K562 (cell line): Measurements from ENCODE around the gene ATRN. TPM values are rescaled to one million over a fixed set of nuclear protein-coding genes. Genes with fewer than 3 reads are reported as not detected.
"Not testable (repeated sequence)": the region's sequence is repeated elsewhere in the genome, so short reads cannot be mapped to it uniquely, and the experiment has no call there.

Source experiments
- ATAC-seq: fragments of 200-7000 bp; cut with Tn5 transposase; 3 replicates; pipeline ENCODE4 v1.9.1; 2020; ENCODE audit warnings: moderate library complexity
- BruUV-seq: library from RNA; stranded (reverse); fragments of 400-500 nt; replicated peaks from 2 replicates; lab custom pipeline; 2021; lab: Mats Ljungman, UMichigan
- CTCF ChIA-PET: fragments of 300-600 bp; formaldehyde crosslinking; extraction: SDS; loops from one replicate; lab custom pipeline; 2021; ENCODE audit warnings: low intra/inter-chr PET ratio; lab: Yijun Ruan, JAX
- POLR2A ChIA-PET: fragments of 300-600, 350-650 bp; sonication (Branson Sonifier 250); formaldehyde crosslinking; extraction: SDS; loops from one replicate; lab custom pipeline; 2021; ENCODE audit warnings: antibody characterized with exemption, inconsistent platforms; lab: Yijun Ruan, JAX
- DNase-seq, 4 experiments: peaks; one replicate each; pipeline versions ENCODE4 v3.0.0 to v3.0.0-alpha.2; 2011 to 2018; ENCODE audit warnings: low spot score in 3 of 4, mixed read lengths in 3 of 4; ENCODE audit errors: extremely low read depth in 1 of 4
- FAIRE-seq: peaks from 2 replicates; lab custom pipeline; 2011; peaks lifted over from hg19 to GRCh38; lab: Jason Lieb, UNC
- H2AFZ ChIP-seq: 2 replicates; pipeline ENCODE4 v1.6.0; 2011; ENCODE audit warnings: low read depth, low read length, control low read depth, inconsistent platforms
- H3K27ac ChIP-seq: fragments of 200-600 bp; 3 replicates; pipeline ENCODE4 v1.8.0; 2011; ENCODE audit warnings: low read depth, mild to moderate bottlenecking, control low read depth, inconsistent platforms, low read length, moderate library complexity, mixed read lengths; ENCODE audit errors: extremely low read depth
- H3K27me3 ChIP-seq, 2 experiments: fragments of 300-600 bp in 1 of 2; 2 replicates in 1 of 2; 3 replicates in 1 of 2; pipeline versions ENCODE4 v1.6.0 to v1.8.0; 2011; ENCODE audit warnings: inconsistent platforms in 2 of 2, low read length in 2 of 2, mild to moderate bottlenecking in 1 of 2, mixed read lengths in 1 of 2, moderate library complexity in 1 of 2; ENCODE audit not compliant: control insufficient read depth in 2 of 2, insufficient read depth in 2 of 2
- H3K36me3 ChIP-seq: fragments of 300-600 bp; 3 replicates; pipeline ENCODE4 v1.8.0; 2011; ENCODE audit warnings: mild to moderate bottlenecking, low read length, inconsistent platforms; ENCODE audit not compliant: control insufficient read depth, insufficient read depth
- H3K4me1 ChIP-seq, 2 experiments: fragments of 200-600 bp in 1 of 2; replicated peaks in 1 of 2; 2 replicates in 1 of 2; 3 replicates in 1 of 2; pipeline versions ENCODE4 v1.5.1 to v1.8.0; 2011; ENCODE audit warnings: inconsistent platforms in 2 of 2, low read length in 2 of 2, mild to moderate bottlenecking in 1 of 2, mixed read lengths in 1 of 2, moderate library complexity in 1 of 2; ENCODE audit not compliant: control insufficient read depth in 2 of 2, insufficient read depth in 2 of 2
- H3K4me2 ChIP-seq: 2 replicates; pipeline ENCODE4 v1.6.1; 2011; ENCODE audit warnings: low read length, control low read depth, inconsistent platforms, mixed read lengths; ENCODE audit not compliant: insufficient read depth
- H3K4me3 ChIP-seq: fragments of 200-600 bp; sonication (generic), shearing (Covaris generic); 2 replicates; pipeline ENCODE4 v1.5.1; 2016; ENCODE audit warnings: control low read depth, inconsistent platforms
- H3K79me2 ChIP-seq: fragments of 200-600 bp; 3 replicates; pipeline ENCODE4 v1.8.0; 2011; ENCODE audit warnings: low read length, inconsistent platforms; ENCODE audit not compliant: control insufficient read depth, insufficient read depth
- H3K9ac ChIP-seq, 2 experiments: 2 replicates each; pipeline versions ENCODE4 v1.6.0 to v1.6.1; 2011; ENCODE audit warnings: low read depth in 2 of 2, low read length in 2 of 2, control low read depth in 1 of 2, inconsistent platforms in 1 of 2, mild to moderate bottlenecking in 1 of 2, mixed read lengths in 1 of 2; ENCODE audit not compliant: insufficient read depth in 1 of 2
- H3K9me1 ChIP-seq: one replicate; pipeline ENCODE4 v1.6.0; 2011; ENCODE audit warnings: inconsistent platforms, mild to moderate bottlenecking, low read length, moderate library complexity; ENCODE audit not compliant: control insufficient read depth, insufficient read depth
- H3K9me3 ChIP-seq: replicated peaks from 2 replicates; pipeline ENCODE4 v1.5.1; 2011; ENCODE audit warnings: low read depth, low read length, inconsistent platforms; ENCODE audit not compliant: control insufficient read depth, insufficient read depth
- H4K20me1 ChIP-seq: replicated peaks from 2 replicates; pipeline ENCODE4 v1.6.1; 2011; ENCODE audit warnings: low read length, inconsistent platforms, mixed read lengths; ENCODE audit not compliant: control insufficient read depth, insufficient read depth
- ARID1B ChIP-seq: fragments of 450-650 bp; IDR thresholded peaks from 2 replicates; pipeline ENCODE4 v1.6.1; 2016; ENCODE audit warnings: antibody characterized with exemption, mild to moderate bottlenecking, inconsistent platforms
- DACH1 ChIP-seq: fragments of 450-650 bp; IDR thresholded peaks from 2 replicates; pipeline ENCODE4 v1.6.1; 2018; ENCODE audit not compliant: partially characterized antibody
- DLX4 ChIP-seq: fragments of 250-450 bp; sonication (Bioruptor Pico); IDR thresholded peaks from 2 replicates; pipeline ENCODE4 v1.6.1; 2021; ENCODE audit warnings: mild to moderate bottlenecking
- GTF2A2 ChIP-seq: IDR thresholded peaks from 2 replicates; pipeline ENCODE4 v1.6.1; 2016; ENCODE audit warnings: mild to moderate bottlenecking, missing genetic modification characterization, missing compliant biosample characterization
- KLF6 ChIP-seq: fragments of 250-450 bp; sonication (Bioruptor Pico); IDR thresholded peaks from 2 replicates; pipeline ENCODE4 v1.4.0; 2020; ENCODE audit warnings: mild to moderate bottlenecking, moderate library complexity, borderline replicate concordance
- SOX6 ChIP-seq: fragments of 450-650 bp; IDR thresholded peaks from 2 replicates; pipeline ENCODE4 v1.6.1; 2014; ENCODE audit warnings: mild to moderate bottlenecking
- SREBF1 ChIP-seq: fragments of 150-350 bp; IDR thresholded peaks from 2 replicates; pipeline ENCODE4 v1.6.1; 2014; ENCODE audit warnings: antibody characterized with exemption, low read depth, low read length, borderline replicate concordance
- ZNF668 ChIP-seq: fragments of 250-450 bp; sonication (Bioruptor Pico); IDR thresholded peaks from 2 replicates; pipeline ENCODE4 v1.8.0; 2022; ENCODE audit warnings: mild to moderate bottlenecking, inconsistent platforms
- WGBS: fragments of 100-300 bp; shearing (Covaris generic); methylation state at CpG from one replicate; pipeline ENCODE4 v1.1.6; 2016; ENCODE audit warnings: low coverage, mixed read lengths; ENCODE audit not compliant: insufficient coverage; ENCODE audit errors: missing lambda C conversion rate; 5-methylcytosine and 5-hydroxymethylcytosine counted together
- in situ Hi-C: fragments of 300-500 bp; cut with MboI; formaldehyde crosslinking; loops from 4 replicates; pipeline ENCODE4 v1.15.0; 2018; ENCODE audit warnings: inconsistent platforms, mixed read lengths
- intact Hi-C: fragments of 100-400 bp; cut with micrococcal nuclease; formaldehyde crosslinking; loops from 2 replicates; pipeline ENCODE4 v1.14.2; 2022
- polyA plus RNA-seq, 8 experiments: library from polyadenylated mRNA; depleted of rRNA in 4 of 8; stranded (reverse) in 5 of 8; unstranded in 3 of 8; fragments of >200 nt; fragmentation: Nextera tagmentation in 2 of 8; fragmentation: Illumina TruSeq in 1 of 8; extraction: Ambion mirVana in 2 of 8; extraction: Trizol in 1 of 8; gene quantifications; 2 replicates each; pipeline versions ENCODE4 v1.2.1 to v1.2.3, GENCODE V29; 2011 to 2014; ENCODE audit warnings: inconsistent platforms in 1 of 8, missing spikeins in 1 of 8
- total RNA-seq, 7 experiments: library from RNA; depleted of rRNA in 6 of 7; stranded (reverse); fragments of >200 nt in 6 of 7; fragmentation: Illumina TruSeq in 2 of 7; extraction: Trizol in 2 of 7; gene quantifications; 2 replicates each; pipeline versions ENCODE4 v1.2.1 to v1.2.3, GENCODE V29; 2011 to 2021; ENCODE audit warnings: low replicate concordance in 1 of 7

ATRN gene
- total and polyA plus RNA-seq, 9 of the 15 experiments (the other 6 are each of a cell fraction or from before 2014, with no cell fraction given): 0.69 to 16.5 (median 7.6) TPM

- H3K79me2 ChIP-seq: peaks cover 32% of the 10 kb centered on the region
- no peaks in the 10 kb centered on the region for H4K20me1 ChIP-seq
- no peak overlapping the region for H3K4me3 ChIP-seq
- TF ChIP-seq SOX6 (no peak), ZNF668 (CRISPR knock-in tag) (no peak), DACH1 (no peak), KLF6 (CRISPR knock-in tag) (no peak), DLX4 (no peak), GTF2A2 (tag) (no peak), SREBF1 (no peak), ARID1B (no peak)
- DNase-seq (no peak), ATAC-seq (no peak), FAIRE-seq (no peak)
- intact Hi-C loops (no loop called here), in situ Hi-C loops (no loop called here)
- CTCF ChIA-PET: no interaction called here
- H3K4me2 ChIP-seq: no peak overlapping the region
- H3K27me3 ChIP-seq: no peaks in the 10 kb centered on the region
- H3K4me1 ChIP-seq: peaks cover 11 to 14% of the 10 kb centered on the region in 2 experiments; a peak in 4 of 5 replicates
- H3K9me3 ChIP-seq: no peaks in the 10 kb centered on the region
- no peaks in the 10 kb centered on the region for H3K9me1 ChIP-seq
- H2AFZ ChIP-seq: no peak overlapping the region
- H3K27ac ChIP-seq: no peak overlapping the region
- H3K36me3 ChIP-seq: no peaks in the 10 kb centered on the region
- no peak overlapping the region for H3K9ac ChIP-seq
- WGBS: 78% methylated on average over 1 of the region's 1 CpG
- no TSS peak for BruUV-seq
- POLR2A ChIA-PET: no interaction called here
These were observed 3.1 kb downstream of the ATRN start for GRCh38 chr20:3473944-3474343.

- H3K4me2 ChIP-seq, BruUV-seq, H3K4me1 ChIP-seq, DNase-seq, intact Hi-C loops, H3K36me3 ChIP-seq, H4K20me1 ChIP-seq, ATAC-seq, H3K27me3 ChIP-seq, H2AFZ ChIP-seq, H3K27ac ChIP-seq, H3K9me1 ChIP-seq, in situ Hi-C loops, POLR2A ChIA-PET, CTCF ChIA-PET, FAIRE-seq, H3K9me3 ChIP-seq, H3K4me3 ChIP-seq, H3K9ac ChIP-seq: not testable (repeated sequence)
- 89% methylated on average over 1 of the region's 1 CpG for WGBS
- H3K79me2 ChIP-seq: peaks cover 18% of the 10 kb centered on the region
These were observed 6.4 kb downstream of the ATRN start for GRCh38 chr20:3477003-3477860.
